ENCODE results near the gene ZNF19.

Gene ZNF19

GRCh38 chr16:71441348-71442050 lies 47.6 kb downstream of the ZNF19 start:
- DNase-seq (ENCODE audit: low read depth), result no peak

GRCh38 chr16:71440669-71441347 lies 48.3 kb downstream of the ZNF19 start:
- no peak for DNase-seq (ENCODE audit: low read depth)

DNA sequence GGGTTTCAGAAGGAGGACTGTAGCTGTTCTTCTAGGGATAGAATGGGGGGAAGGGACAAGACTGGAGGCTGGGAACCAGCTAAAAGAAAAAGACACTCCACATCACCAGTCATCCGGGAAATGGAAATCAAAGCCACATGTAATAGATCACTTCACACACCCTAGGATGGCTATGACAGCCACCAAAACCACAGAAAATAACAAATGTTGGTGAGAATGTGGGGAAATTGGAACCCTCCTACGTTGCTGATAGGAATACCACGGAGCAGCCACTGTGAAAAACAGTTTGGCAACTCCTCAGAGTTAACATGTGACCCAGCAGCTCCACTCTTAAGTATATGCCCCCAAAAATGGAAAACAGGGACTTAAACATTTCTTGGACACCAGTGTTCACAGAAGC lies 49.6 kb downstream of the ZNF19 start:
- no peak for DNase-seq (ENCODE audit: low read depth)

DNA sequence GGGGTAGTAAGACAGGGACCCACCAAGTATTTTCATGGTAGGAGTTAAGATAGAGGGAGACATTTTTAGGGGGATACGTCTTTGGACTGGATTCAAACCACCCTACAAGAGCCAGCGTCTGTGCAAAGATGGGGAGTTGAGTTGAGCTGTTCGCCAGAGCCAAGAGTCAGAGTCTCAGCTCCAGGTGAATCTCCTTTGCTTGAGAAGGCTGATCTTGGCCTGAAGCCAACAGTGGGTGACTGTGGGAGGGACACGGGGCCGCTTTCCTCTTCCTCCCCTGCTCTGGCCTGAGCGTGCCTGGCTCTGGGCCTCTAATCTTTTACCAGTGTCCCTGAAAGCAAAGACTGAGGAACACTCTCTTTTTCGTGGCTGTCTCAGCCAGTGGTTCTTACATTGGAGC lies 52.7 kb downstream of the ZNF19 start:
- no peak for DNase-seq (ENCODE audit: low read depth)

DNA sequence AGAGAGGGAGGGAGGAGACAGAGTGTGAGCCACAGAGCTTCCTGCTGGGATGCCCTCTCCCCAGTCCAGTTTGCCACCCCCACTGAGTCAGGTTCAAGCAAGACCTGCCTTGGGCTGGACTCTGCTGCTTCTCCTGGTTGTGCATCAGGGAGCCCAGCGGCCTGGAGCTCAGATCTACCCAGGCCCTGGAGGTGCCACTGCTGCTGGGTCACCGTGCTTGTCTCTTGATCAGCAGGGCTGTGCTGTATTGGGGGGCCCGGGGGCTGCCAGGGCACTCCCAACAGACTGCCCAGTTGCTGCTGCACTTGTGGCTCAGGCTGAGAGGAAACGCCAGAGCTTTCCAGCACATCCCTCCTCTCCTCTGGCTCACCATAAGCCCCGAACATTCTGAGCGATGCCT lies 56.2 kb downstream of the ZNF19 start:
- DNase-seq (ENCODE audit: low read depth), result no peak

GRCh38 chr16:71431991-71432390 lies 57.1 kb downstream of the ZNF19 start:
- no peak for DNase-seq (ENCODE audit: low read depth)

GRCh38 chr16:71431176-71431575 lies 57.9 kb downstream of the ZNF19 start:
- DNase-seq (ENCODE audit: low read depth), result no peak

GRCh38 chr16:71430744-71431143 lies 58.4 kb downstream of the ZNF19 start:
- DNase-seq (ENCODE audit: low read depth), result no peak

- DNase-seq (ENCODE audit: low read depth), result no peak
These were observed 59.5 kb downstream of the ZNF19 start for GRCh38 chr16:71429581-71429980.

DNA sequence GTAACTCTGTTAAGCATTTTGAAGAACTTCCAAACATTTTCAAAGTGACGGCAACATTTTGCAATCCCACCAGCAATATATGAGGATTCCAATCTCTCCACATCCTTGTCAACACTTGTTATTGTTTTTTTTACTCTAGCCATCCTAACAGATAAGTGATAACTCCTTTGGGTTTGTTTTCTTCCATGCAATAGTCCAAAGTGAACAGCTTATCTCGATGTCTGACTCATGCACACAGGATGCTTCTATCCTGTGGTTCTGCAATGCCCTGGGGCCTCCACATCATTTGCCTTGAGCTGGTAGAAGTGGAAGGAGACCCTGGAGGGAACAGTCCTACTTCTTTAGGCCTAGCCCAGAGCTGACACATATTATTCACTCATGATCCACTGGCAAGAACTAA lies 60.2 kb downstream of the ZNF19 start:
- DNase-seq (ENCODE audit: low read depth), result no peak

- DNase-seq (ENCODE audit: low read depth), result no peak
These were observed 60.7 kb downstream of the ZNF19 start for GRCh38 chr16:71428385-71428784.

DNA sequence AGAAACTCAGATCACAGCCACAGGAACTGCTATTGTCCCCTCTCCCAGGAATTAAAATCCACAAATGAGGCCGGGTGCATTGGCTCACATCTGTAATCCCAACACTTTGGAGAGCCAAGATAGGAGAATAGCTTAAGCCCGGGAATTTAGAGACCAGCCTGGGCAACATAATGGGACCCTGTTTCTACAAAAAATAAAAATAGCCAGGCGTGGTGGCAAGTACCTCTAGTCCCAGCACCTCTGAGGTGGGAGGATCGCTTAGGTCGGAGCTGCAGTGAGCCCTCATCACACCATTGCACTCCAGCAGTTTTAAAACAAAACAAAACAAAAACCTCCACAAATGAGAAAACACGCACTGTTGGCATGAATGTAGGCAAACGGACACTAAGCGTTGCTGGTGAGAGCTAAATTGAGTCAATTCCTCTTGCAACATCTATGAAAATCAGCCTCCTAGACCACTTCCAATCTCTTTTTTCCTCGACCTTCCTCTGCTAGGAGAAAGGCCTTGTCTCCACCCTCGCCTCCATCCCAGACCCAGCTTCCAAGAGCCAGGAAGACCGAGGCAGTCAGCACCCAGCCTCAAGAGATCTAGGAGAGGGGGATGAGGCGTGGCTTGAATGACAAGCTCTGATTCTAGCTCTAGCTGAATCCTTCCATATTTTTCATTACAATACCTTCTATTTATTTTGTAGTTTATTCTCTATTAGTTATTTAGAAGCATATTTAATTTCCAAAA lies 62.1 kb downstream of the ZNF19 start:
- DNase-seq (ENCODE audit: low read depth), result no peak

- DNase-seq (ENCODE audit: low read depth), result peak; percentile 18
These were observed 62.9 kb downstream of the ZNF19 start for GRCh38 chr16:71426069-71426879.

DNA sequence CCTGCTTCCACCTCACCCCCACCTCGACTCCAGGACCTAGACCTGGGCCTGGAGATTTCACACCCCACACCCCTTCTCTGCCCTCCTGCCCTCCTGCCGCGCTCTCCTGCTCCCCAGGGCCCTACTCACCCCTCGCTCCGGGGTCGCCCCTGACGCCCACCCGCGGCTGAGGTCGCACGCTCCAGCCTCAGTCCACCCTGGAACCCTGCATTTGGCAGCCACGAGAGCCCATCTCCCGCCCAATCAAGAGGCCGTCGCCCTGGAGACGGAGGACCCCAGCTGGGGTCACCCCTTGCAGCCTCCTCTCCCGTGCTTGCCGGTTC lies 63.4 kb downstream of the ZNF19 start:
- no peak for DNase-seq (ENCODE audit: low read depth)

DNA sequence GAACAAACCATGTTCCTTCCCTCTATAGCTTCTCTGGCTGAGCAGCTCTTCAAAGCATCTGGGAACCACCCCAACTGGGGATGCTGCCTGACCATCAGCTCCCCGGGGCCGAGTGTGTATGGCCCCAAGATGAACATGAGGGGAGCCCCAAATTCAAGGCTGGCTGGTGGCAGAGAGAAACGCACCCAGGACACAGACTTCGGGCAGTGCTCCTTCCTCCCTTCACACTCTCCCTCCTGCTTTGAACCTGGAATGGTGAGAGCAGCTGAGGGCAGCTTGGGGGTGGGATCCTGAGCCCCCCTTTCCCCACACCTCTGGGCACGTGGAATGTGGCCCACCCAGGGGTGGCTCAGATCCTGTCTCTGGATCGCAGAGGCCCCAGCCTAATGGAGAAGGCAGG lies 64.5 kb downstream of the ZNF19 start:
- no peak for DNase-seq (ENCODE audit: low read depth)

DNA sequence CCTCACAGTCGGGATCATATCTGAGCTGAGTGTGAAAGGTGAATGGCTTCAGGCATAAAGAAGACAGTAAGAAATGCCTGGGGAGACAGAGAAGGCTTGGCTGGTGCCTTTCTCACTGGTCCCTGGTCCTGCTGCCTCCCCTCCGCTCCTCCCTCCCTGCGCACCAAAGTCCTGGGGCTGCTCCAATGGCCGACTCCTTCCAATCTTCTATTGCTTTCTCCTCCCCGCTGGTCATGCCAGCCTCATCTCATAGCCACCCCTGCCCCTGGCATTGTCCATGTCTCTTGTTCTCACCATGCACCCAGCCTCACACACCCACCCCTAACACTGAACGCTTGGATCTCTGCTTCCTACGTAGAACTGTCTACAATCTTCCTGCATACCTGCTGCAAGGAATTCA lies 65.3 kb downstream of the ZNF19 start:
- no peak for DNase-seq (ENCODE audit: low read depth)

All from stromal cell of bone marrow (primary cell).